NCI-H2107 treated with DMSO at 0.1 percent for 48 hours (cell line): ENCODE data around the gene MYBPC1.
"Not testable (repeated sequence)": the region's sequence is repeated elsewhere in the genome, so short reads cannot be mapped to it uniquely, and the experiment has no call there.

ENCODE experiments used
- DNase-seq: peaks from one replicate; lab custom pipeline; 2025; ENCODE audit not compliant: unreplicated experiment; lab: John Stamatoyannopoulos, UW

Gene MYBPC1

DNA sequence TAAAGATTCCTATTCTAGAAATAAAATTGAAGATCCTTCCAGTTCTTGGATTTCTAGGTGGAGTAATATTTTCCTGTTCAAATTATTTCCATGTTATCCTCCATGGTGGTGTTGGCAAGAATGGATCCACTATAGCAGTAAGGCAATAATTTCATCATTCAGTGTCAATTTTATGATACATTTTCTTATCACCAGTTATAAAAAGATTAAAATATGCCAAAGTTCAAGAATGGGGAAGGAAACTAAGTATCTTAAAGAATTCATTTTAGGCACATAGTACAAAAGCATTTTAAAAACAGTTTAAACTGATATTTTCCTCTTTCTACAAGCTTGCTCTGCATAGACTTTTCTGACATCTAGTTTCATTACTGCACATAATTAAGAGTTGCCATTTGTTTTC is 125.3 kb downstream of the MYBPC1 start:
- no peak for DNase-seq

DNA sequence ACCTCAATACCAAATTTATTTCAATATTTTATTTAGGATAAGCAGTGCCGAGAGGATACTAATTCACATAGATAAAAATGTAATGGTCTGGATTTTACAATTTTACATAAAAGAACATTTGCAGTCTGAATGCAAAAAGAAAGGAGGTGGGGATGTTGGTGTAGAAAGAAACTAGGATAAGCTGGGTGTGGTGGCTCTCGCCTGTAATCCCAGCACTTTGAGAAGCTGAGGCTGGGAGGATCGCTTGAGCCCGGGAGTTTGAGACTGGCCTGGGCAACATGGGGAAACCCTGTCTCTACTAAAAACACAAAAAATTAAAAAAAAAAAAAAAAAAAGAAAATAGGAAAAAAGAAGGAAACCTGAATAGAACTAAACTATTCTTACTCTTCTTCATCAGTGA is 127.6 kb downstream of the MYBPC1 start:
- no peak for DNase-seq

DNA sequence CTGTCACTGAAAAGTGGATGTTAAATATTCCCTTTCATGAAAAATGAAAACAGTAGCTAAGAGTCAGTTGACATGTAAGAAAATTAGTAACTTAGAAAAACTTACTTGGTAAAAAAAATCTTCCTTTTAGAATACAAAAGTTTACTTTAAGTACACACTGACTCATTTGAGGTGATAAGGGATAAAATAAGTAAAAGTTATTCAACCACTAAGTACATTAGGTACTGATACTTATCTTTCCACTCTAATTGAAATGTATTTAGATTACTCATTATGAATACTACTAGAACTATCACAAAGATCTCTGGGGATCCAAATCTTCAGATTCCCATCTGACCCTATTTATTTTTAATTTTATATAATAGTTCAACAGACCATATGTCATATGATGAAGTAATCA is 132.3 kb downstream of the MYBPC1 start:
- no peak for DNase-seq

DNA sequence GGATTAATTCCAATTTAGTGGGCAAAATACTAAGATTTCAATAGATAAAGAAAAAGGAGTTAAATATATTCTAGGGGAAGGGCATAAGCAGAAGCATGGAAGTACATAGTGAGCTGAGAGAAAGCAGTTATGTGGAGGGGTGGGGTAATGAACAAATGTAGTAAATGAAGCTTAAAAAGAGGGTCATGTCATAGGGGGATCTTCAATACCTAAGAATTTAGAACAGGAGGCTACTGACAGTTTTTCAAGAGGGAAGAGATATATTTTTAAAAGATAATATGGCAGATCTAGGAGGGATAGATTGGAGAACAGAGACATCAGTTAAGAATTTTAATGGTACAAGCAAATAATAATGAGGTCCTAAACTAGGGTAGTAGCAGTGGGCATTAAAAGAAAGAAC is 135.1 kb downstream of the MYBPC1 start:
- no peak for DNase-seq

- no peak for DNase-seq
Observed at GRCh38 chr12:101732318-101732717, 137.5 kb downstream of the MYBPC1 start.

DNA sequence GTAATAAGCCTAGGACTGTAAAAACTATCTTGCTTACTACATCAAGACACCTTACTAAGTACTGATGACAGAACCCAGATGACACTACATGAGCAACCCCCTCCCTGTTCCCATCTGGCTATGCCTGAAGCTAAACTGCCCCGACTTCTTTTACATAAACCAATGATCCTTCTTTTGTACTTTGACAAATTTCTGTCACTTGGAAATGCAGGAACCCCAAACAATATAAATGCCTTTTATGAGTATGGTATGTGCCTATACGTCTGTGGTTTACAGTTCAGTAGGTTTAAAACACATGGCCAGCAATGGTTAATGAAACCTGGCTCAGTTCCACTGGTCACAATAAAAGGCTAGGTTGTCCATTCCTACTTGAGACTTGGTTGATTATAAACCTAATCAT is 138.4 kb downstream of the MYBPC1 start:
- no peak for DNase-seq

DNA sequence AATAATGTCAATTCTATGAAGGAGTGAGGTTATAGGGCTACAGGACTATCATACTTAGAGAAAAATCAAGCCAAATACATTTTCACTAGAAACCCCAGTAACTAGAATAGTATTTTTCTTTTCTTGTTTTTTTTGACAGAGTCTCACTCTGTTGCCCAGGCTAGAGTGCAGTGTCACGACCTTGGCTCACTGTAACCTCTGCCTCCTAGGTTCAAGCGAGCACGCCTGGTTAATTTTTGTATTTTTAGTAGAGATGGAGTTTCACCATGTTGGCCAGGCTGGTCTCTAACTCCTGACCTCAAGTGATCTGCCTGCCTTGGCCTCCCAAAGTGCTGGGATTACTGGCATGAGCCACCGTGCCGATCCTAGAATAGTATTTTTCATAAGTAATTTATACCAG is 139.7 kb downstream of the MYBPC1 start:
- DNase-seq, result not testable (repeated sequence)
